Left lung (tissue), 10 donors: ENCODE data around the gene PLBD1. TPM values are rescaled to one million over a fixed set of nuclear protein-coding genes. Genes with fewer than 3 reads are reported as not detected.

Source experiments
- ATAC-seq: fragments of 200-7000 bp; cut with Tn5 transposase; one replicate; pipeline ENCODE4 v1.9.1; 2020; ENCODE audit warnings: moderate library complexity
- DNase-seq, 4 donors: peaks; one replicate each; pipeline ENCODE4 v3.0.0-alpha.2; 2013 to 2020
- H3K27ac ChIP-seq, 2 donors: fragments of 200-600 bp; sonication (generic) in 1 of 2; one replicate each; pipeline versions ENCODE4 v1.5.0 to v1.8.0; 2020 to 2021
- H3K27me3 ChIP-seq, 2 donors: fragments of 200-600 bp; sonication (generic) in 1 of 2; one replicate each; pipeline versions ENCODE4 v1.5.0 to v1.8.0; 2020 to 2021
- H3K36me3 ChIP-seq, 2 donors: fragments of 200-600 bp; sonication (generic) in 1 of 2; one replicate each; pipeline versions ENCODE4 v1.5.0 to v1.8.0; 2020 to 2021
- H3K4me1 ChIP-seq, 2 donors: fragments of 200-600 bp; one replicate each; pipeline ENCODE4 v1.8.0; 2021
- H3K4me3 ChIP-seq, 2 donors: fragments of 200-600 bp; sonication (generic) in 1 of 2; one replicate each; pipeline versions ENCODE4 v1.5.0 to v1.8.0; 2020 to 2021; ENCODE audit warnings: mild to moderate bottlenecking in 1 of 2
- H3K9me3 ChIP-seq, 2 donors: fragments of 200-600 bp; sonication (generic) in 1 of 2; one replicate each; pipeline versions ENCODE4 v1.5.0 to v1.8.0; 2020 to 2021
- CTCF ChIP-seq, 2 donors: fragments of 200-600 bp; sonication (generic) in 1 of 2; IDR thresholded peaks; one replicate each; pipeline versions ENCODE4 v1.5.0 to v1.8.0; 2021; ENCODE audit warnings: antibody characterized with exemption in 2 of 2
- intact Hi-C, 2 donors: fragments of 100-400 bp; cut with DNase I; formaldehyde crosslinking; loops; one replicate each; pipeline versions ENCODE4 v1.11.2 to v1.14.2; 2022
- polyA plus RNA-seq, 6 donors: library from polyadenylated mRNA; unstranded; fragments of 120-200 nt; gene quantifications; one replicate each; pipeline ENCODE4 v1.2.1, GENCODE V29; 2013; ENCODE audit not compliant: insufficient read length in 6 of 6
- total RNA-seq, 2 donors: library from RNA; stranded (reverse); fragmentation: NEBNext Ultra II Directional; extraction: Animal tissue kit (Norgen Biotek cat#: 25700); gene quantifications; one replicate each; pipeline ENCODE4 v1.2.1, GENCODE V29; 2021
- donor health status: DM: no; HTN: yes; CAD: no.
- donor health status: DM: no; HTN: no; CAD: no.

The PLBD1 gene
- total and polyA plus RNA-seq, 8 donors = 26.3 to 44.8 (median 30.5) TPM

GRCh38 chr12:14471497-14471896 lies 96.2 kb downstream of the PLBD1 start:
- H3K36me3 ChIP-seq = peaks cover 0 to 96% of the 10 kb centered on the region in 2 donors
- H3K9me3 ChIP-seq = peaks cover 0 to 52% of the 10 kb centered on the region in 2 donors
- H3K27me3 ChIP-seq = no peaks in the 10 kb centered on the region
- ATAC-seq = no peak
- no peaks in the 10 kb centered on the region for H3K4me1 ChIP-seq
- DNase-seq = no peak
- intact Hi-C loops = no loop called here
- no peak for TF ChIP-seq CTCF (IDR thresholded peaks at IDR 0.05)
- no peak overlapping the region for H3K4me3 ChIP-seq
- H3K27ac ChIP-seq = no peak overlapping the region

- TF ChIP-seq CTCF (IDR thresholded peaks at IDR 0.05) = no peak
- H3K36me3 ChIP-seq = peaks cover 0 to 67% of the 10 kb centered on the region in 2 donors
- H3K27me3 ChIP-seq = no peaks in the 10 kb centered on the region
- H3K4me1 ChIP-seq = no peaks in the 10 kb centered on the region
- ATAC-seq (no peak), DNase-seq (no peak)
- intact Hi-C loops = no loop called here
- no peak overlapping the region for H3K27ac ChIP-seq
- H3K4me3 ChIP-seq = no peak overlapping the region
- H3K9me3 ChIP-seq = no peaks in the 10 kb centered on the region
These were observed 107.4 kb downstream of the PLBD1 start for GRCh38 chr12:14460212-14460841.

- H3K27me3 ChIP-seq = no peaks in the 10 kb centered on the region
These were observed 113.4 kb downstream of the PLBD1 start for GRCh38 chr12:14454098-14454907.

More at GRCh38 chr12:14454098-14454907, 113.4 kb downstream of the PLBD1 start:
- ATAC-seq (peak; percentile 72), DNase-seq (peak in 1 of 4 donors; percentile 9)
- TF ChIP-seq CTCF (IDR thresholded peaks at IDR 0.05) = peak; percentile 36 to 37
- Histone ChIP-seq H3K36me3 (peaks cover 0 to 67% of the 10 kb centered on the region in 2 donors), H3K4me3 (no peak overlapping the region), H3K4me1 (peaks cover 0 to 20% of the 10 kb centered on the region in 2 donors), H3K9me3 (no peaks in the 10 kb centered on the region), H3K27ac (no peak overlapping the region)
- intact Hi-C loops = no loop called here

Other genes starting within 250 kb of the PLBD1 start
- 10 to 100 TPM; 78.7 to 84.8 TPM for gene ATF7IP, start 202.2 kb downstream of the PLBD1 start, total RNA-seq
- gene ATF7IP, start 202.2 kb downstream of the PLBD1 start, polyA plus RNA-seq = 10 to 100 TPM; 47.6 to 62.1 (median 54.1) TPM
- gene GUCY2C, start 128.7 kb upstream of the PLBD1 start, total RNA-seq = not detected
- under 1 TPM; 0.40 to 0.64 (median 0.50) TPM for gene GUCY2C, start 128.7 kb upstream of the PLBD1 start, polyA plus RNA-seq
- gene WBP11, start 235.6 kb upstream of the PLBD1 start, total RNA-seq = 10 to 100 TPM; 38.6 to 53.5 TPM
- 100 to 1,000 TPM in 2 of 6 donors, 10 to 100 TPM in 4; 87.5 to 105 (median 96.6) TPM for gene WBP11, start 235.6 kb upstream of the PLBD1 start, polyA plus RNA-seq
- 1 to 10 TPM in 1 of 2 donors, under 1 TPM in 1; 0.81 to 1.2 TPM for gene C12orf60, start 235.8 kb upstream of the PLBD1 start, total RNA-seq
- 1 to 10 TPM; 2.6 to 3.7 (median 2.8) TPM for gene C12orf60, start 235.8 kb upstream of the PLBD1 start, polyA plus RNA-seq
- 1 to 10 TPM in 1 of 2 donors, under 1 TPM in 1; 0.97 to 1.1 TPM for gene SMCO3, start 246.3 kb upstream of the PLBD1 start, total RNA-seq
- under 1 TPM; 0.28 to 0.68 (median 0.55) TPM for gene SMCO3, start 246.3 kb upstream of the PLBD1 start, polyA plus RNA-seq